Uterus (tissue), 2 donors: Measurements from ENCODE around the gene RASSF8.

Experiments used
- CTCF ChIP-seq, 4 experiments: fragments of 200-600 bp in 2 of 4; fragments of 450-650 bp in 2 of 4; sonication (generic) in 2 of 4; IDR thresholded peaks; one replicate each; pipeline ENCODE4 v1.5.1; 2016 to 2019; ENCODE audit warnings: antibody characterized with exemption in 4 of 4, mild to moderate bottlenecking in 2 of 4, moderate library complexity in 1 of 4
- POLR2A ChIP-seq, 2 donors: fragments of 450-650 bp; IDR thresholded peaks; one replicate each; pipeline ENCODE4 v1.6.1; 2016; ENCODE audit warnings: antibody characterized with exemption in 2 of 2, mild to moderate bottlenecking in 1 of 2, moderate library complexity in 1 of 2

DNA sequence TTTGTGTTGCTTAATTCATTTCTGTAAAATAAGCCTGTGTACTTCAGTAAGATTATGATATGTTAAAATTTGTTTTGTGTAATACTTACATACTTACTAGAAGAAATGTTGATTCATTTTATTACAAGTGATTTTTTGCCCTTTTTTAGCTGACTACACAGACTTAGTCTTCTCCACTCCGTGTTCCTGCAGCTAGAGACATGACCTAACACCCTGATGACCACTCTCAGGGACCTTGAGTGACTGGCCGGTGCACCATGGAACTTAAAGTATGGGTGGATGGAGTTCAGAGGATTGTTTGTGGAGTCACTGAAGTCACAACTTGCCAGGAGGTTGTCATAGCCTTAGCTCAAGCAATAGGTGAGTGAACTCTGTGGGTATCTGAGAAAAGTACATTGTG is 96.6 kb downstream of the RASSF8 start:
- TF ChIP-seq POLR2A (IDR thresholded peaks at IDR 0.05), result no peak
- TF ChIP-seq CTCF (IDR thresholded peaks at IDR 0.05), result no peak
